Measurements from ENCODE around the gene MSL3. TPM values are rescaled to one million over a fixed set of nuclear protein-coding genes. Genes with fewer than 3 reads are reported as not detected.

Gene MSL3
- total RNA-seq, 2 experiments from 2014 or later, result 73.7 to 82.4 TPM

- no peak overlapping the region for H3K4me3 Mint-ChIP-seq
- POLR2A ChIA-PET, result no interaction called here
- H3K27me3 Mint-ChIP-seq, result no peaks in the 10 kb centered on the region
- no peak overlapping the region for H3K27ac Mint-ChIP-seq
- DNase-seq, result no peak
- H3K4me1 Mint-ChIP-seq, result no peaks in the 10 kb centered on the region
- no peaks in the 10 kb centered on the region for H3K9me3 Mint-ChIP-seq
- H3K36me3 Mint-ChIP-seq, result peaks cover 2% of the 10 kb centered on the region
- no peak for ATAC-seq (ENCODE audit: low read depth)
These were observed 55.3 kb downstream of the MSL3 start for GRCh38 chrX:11813341-11813740.

Other genes starting within 250 kb of the MSL3 start
- gene ARHGAP6, start 92.3 kb upstream of the MSL3 start, total RNA-seq, result not detected

Measured in activated naive CD8-positive, alpha-beta T cell treated with anti-CD3 and anti-CD28 coated beads, Interleukin-2, amount 10 ng/mL, durations not matched to agents 7 days and 5 days (primary cell).